ENCODE results near the gene ORM2.

The ORM2 gene

GRCh38 chr9:114294664-114295063, 35.0 kb upstream of the ORM2 start:
- DNase-seq (ENCODE audit: low read depth in 2 of 2) = no peak

- no peak for DNase-seq (ENCODE audit: low read depth in 2 of 2)
Observed at GRCh38 chr9:114296338-114296737, 33.3 kb upstream of the ORM2 start.

- DNase-seq (ENCODE audit: low read depth in 2 of 2) = no peak
Observed at GRCh38 chr9:114299286-114300152, 30.1 kb upstream of the ORM2 start.

- DNase-seq (ENCODE audit: low read depth in 2 of 2) = no peak
Observed at GRCh38 chr9:114300153-114300845, 29.4 kb upstream of the ORM2 start.

GRCh38 chr9:114300846-114301797, 28.5 kb upstream of the ORM2 start:
- no peak for DNase-seq (ENCODE audit: low read depth in 2 of 2)

- DNase-seq (ENCODE audit: low read depth in 2 of 2) = no peak
Observed at GRCh38 chr9:114301798-114302565, 27.7 kb upstream of the ORM2 start.

- DNase-seq (ENCODE audit: low read depth in 2 of 2) = no peak
Observed at GRCh38 chr9:114302727-114303126, 26.9 kb upstream of the ORM2 start.

- DNase-seq (ENCODE audit: low read depth in 2 of 2) = no peak
Observed at GRCh38 chr9:114303571-114303970, 26.1 kb upstream of the ORM2 start.

- DNase-seq (ENCODE audit: low read depth in 2 of 2) = no peak
Observed at GRCh38 chr9:114303977-114304376, 25.7 kb upstream of the ORM2 start.

GRCh38 chr9:114304416-114305188, 25.1 kb upstream of the ORM2 start:
- DNase-seq (ENCODE audit: low read depth in 2 of 2) = no peak

- no peak for DNase-seq (ENCODE audit: low read depth in 2 of 2)
Observed at GRCh38 chr9:114307899-114308267, 21.8 kb upstream of the ORM2 start.

- DNase-seq (ENCODE audit: low read depth in 2 of 2) = no peak
Observed at GRCh38 chr9:114308361-114308950, 21.2 kb upstream of the ORM2 start.

- no peak for DNase-seq (ENCODE audit: low read depth in 2 of 2)
Observed at GRCh38 chr9:114309096-114309495, 20.6 kb upstream of the ORM2 start.

- DNase-seq (ENCODE audit: low read depth in 2 of 2) = no peak
Observed at GRCh38 chr9:114310471-114311450, 18.9 kb upstream of the ORM2 start.

- DNase-seq (ENCODE audit: low read depth in 2 of 2) = no peak
Observed at GRCh38 chr9:114311571-114312512, 17.8 kb upstream of the ORM2 start.

- no peak for DNase-seq (ENCODE audit: low read depth in 2 of 2)
Observed at GRCh38 chr9:114312513-114312875, 17.2 kb upstream of the ORM2 start.

GRCh38 chr9:114313186-114313585, 16.5 kb upstream of the ORM2 start:
- DNase-seq (ENCODE audit: low read depth in 2 of 2) = no peak
